Thyroid gland (tissue), 4 donors: ENCODE results near the gene SPR.

ENCODE experiments used
- POLR2A ChIP-seq, 2 donors: fragments of 450-650 bp; IDR thresholded peaks; one replicate each; pipeline ENCODE4 v1.6.1; 2017; ENCODE audit warnings: antibody characterized with exemption in 2 of 2, mild to moderate bottlenecking in 2 of 2, moderate library complexity in 1 of 2
- TF ChIP-seq, protein P1 (sequence below), 6 experiments: fragments of 200-600 bp in 3 of 6; fragments of 450-650 bp in 3 of 6; sonication (generic) in 3 of 6; IDR thresholded peaks; one replicate each; pipeline ENCODE4 v1.5.1; 2016 to 2019; ENCODE audit warnings: antibody characterized with exemption in 6 of 6, mild to moderate bottlenecking in 2 of 6, inconsistent platforms in 1 of 6, moderate library complexity in 1 of 6

DNA sequence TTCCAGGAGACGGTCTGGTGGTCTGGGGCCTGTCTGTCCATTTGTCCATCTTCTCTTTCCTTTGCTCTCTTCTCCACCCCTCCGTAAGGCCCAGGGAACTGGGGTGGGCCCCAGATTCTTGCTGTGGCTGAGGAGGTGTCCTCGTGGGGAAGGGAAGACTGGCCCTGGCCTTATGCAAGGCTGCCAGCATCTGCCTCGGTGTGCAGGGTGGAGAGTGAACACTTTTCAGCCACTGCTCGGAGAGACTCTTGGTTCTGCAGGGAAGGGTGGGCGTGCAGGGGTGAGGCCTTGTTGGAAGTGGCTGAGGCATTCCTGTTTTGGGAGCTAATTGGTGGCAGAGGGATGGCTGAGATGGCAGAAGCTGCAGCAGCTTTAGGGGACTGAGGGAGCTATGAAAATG is 53.2 kb downstream of the SPR start:
- TF ChIP-seq, protein P1, sequence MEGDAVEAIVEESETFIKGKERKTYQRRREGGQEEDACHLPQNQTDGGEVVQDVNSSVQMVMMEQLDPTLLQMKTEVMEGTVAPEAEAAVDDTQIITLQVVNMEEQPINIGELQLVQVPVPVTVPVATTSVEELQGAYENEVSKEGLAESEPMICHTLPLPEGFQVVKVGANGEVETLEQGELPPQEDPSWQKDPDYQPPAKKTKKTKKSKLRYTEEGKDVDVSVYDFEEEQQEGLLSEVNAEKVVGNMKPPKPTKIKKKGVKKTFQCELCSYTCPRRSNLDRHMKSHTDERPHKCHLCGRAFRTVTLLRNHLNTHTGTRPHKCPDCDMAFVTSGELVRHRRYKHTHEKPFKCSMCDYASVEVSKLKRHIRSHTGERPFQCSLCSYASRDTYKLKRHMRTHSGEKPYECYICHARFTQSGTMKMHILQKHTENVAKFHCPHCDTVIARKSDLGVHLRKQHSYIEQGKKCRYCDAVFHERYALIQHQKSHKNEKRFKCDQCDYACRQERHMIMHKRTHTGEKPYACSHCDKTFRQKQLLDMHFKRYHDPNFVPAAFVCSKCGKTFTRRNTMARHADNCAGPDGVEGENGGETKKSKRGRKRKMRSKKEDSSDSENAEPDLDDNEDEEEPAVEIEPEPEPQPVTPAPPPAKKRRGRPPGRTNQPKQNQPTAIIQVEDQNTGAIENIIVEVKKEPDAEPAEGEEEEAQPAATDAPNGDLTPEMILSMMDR (IDR thresholded peaks at IDR 0.05): no peak
- TF ChIP-seq POLR2A (IDR thresholded peaks at IDR 0.05): no peak
